GM19452 (cell line): ENCODE data around the gene PTAFR.

Source experiments
- ATAC-seq: cut with Tn5 transposase; IDR thresholded peaks from one replicate; pipeline ENCODE4 v1.9.1; 2021; ENCODE audit not compliant: unreplicated experiment

The PTAFR gene

GRCh38 chr1:28126212-28126611 is 50.3 kb downstream of the PTAFR start:
- no peak for ATAC-seq

- no peak for ATAC-seq
Observed at GRCh38 chr1:28123461-28123961, 53.0 kb downstream of the PTAFR start.

GRCh38 chr1:28122183-28122582 is 54.3 kb downstream of the PTAFR start:
- no peak for ATAC-seq

- ATAC-seq = no peak
Observed at GRCh38 chr1:28119556-28119955, 56.9 kb downstream of the PTAFR start.

- ATAC-seq = no peak
Observed at GRCh38 chr1:28118640-28119307, 57.7 kb downstream of the PTAFR start.

- no peak for ATAC-seq
Observed at GRCh38 chr1:28115267-28115666, 61.2 kb downstream of the PTAFR start.

- ATAC-seq = no peak
Observed at GRCh38 chr1:28114844-28115243, 61.6 kb downstream of the PTAFR start.

GRCh38 chr1:28113242-28113572 is 63.3 kb downstream of the PTAFR start:
- ATAC-seq = no peak

GRCh38 chr1:28112388-28113241 is 63.9 kb downstream of the PTAFR start:
- no peak for ATAC-seq

- ATAC-seq = no peak
Observed at GRCh38 chr1:28111157-28111556, 65.3 kb downstream of the PTAFR start.

- ATAC-seq = no peak
Observed at GRCh38 chr1:28110555-28110954, 65.9 kb downstream of the PTAFR start.

- ATAC-seq = no peak
Observed at GRCh38 chr1:28109639-28110038, 66.9 kb downstream of the PTAFR start.

GRCh38 chr1:28108001-28108400 is 68.5 kb downstream of the PTAFR start:
- ATAC-seq = no peak

GRCh38 chr1:28104866-28105467 is 71.5 kb downstream of the PTAFR start:
- ATAC-seq = no peak

- no peak for ATAC-seq
Observed at GRCh38 chr1:28102189-28102588, 74.3 kb downstream of the PTAFR start.

- no peak for ATAC-seq
Observed at GRCh38 chr1:28099050-28099769, 77.3 kb downstream of the PTAFR start.
